Calu3 (cell line): ENCODE results near the gene AREL1. TPM values are rescaled to one million over a fixed set of nuclear protein-coding genes. Genes with fewer than 3 reads are reported as not detected.

Experiments
- BruUV-seq: library from RNA; stranded (reverse); fragments of 400-500 nt; replicated peaks from 2 replicates; lab custom pipeline; 2021; lab: Mats Ljungman, UMichigan
- CTCF ChIA-PET: fragments of 300-600 bp; sonication (Branson Sonifier 250); formaldehyde crosslinking; loops from one replicate; lab custom pipeline; 2022; ENCODE audit warnings: antibody characterized with exemption; lab: Charles Lee
- DNase-seq: peaks from one replicate; pipeline ENCODE4 v3.0.0; 2022
- H3K27ac Mint-ChIP-seq: one replicate; pipeline ENCODE4 v1.8.0; 2022; ENCODE audit warnings: mixed read lengths; ENCODE audit not compliant: unreplicated experiment
- H3K27me3 Mint-ChIP-seq: one replicate; pipeline ENCODE4 v1.8.0; 2022; ENCODE audit warnings: mixed read lengths; ENCODE audit not compliant: unreplicated experiment
- H3K36me3 Mint-ChIP-seq: one replicate; pipeline ENCODE4 v1.8.0; 2022; ENCODE audit warnings: mild to moderate bottlenecking, moderate library complexity, mixed read lengths; ENCODE audit not compliant: insufficient read depth, unreplicated experiment
- H3K4me1 Mint-ChIP-seq: one replicate; pipeline ENCODE4 v1.8.0; 2022; ENCODE audit warnings: mild to moderate bottlenecking, low read depth, mixed read lengths; ENCODE audit not compliant: unreplicated experiment
- H3K4me3 Mint-ChIP-seq: one replicate; pipeline ENCODE4 v1.8.0; 2022; ENCODE audit warnings: mild to moderate bottlenecking, low read depth, moderate library complexity, mixed read lengths; ENCODE audit not compliant: unreplicated experiment
- H3K9me3 Mint-ChIP-seq: one replicate; pipeline ENCODE4 v1.8.0; 2022; ENCODE audit warnings: low read depth, mixed read lengths; ENCODE audit not compliant: unreplicated experiment
- intact Hi-C: fragments of 100-400 bp; cut with micrococcal nuclease; formaldehyde crosslinking; loops from one replicate; pipeline ENCODE4 v1.10.0; 2022; ENCODE audit not compliant: unreplicated experiment
- total RNA-seq: library from RNA; stranded (reverse); gene quantifications from 2 replicates; pipeline ENCODE4 v1.2.3, GENCODE V29; 2022
- TF ChIP-seq, protein P1 (sequence below): fragments of 200-600 bp; IDR thresholded peaks from one replicate; pipeline ENCODE4 v1.8.0; 2022; ENCODE audit warnings: antibody characterized with exemption; ENCODE audit not compliant: unreplicated experiment

AREL1 gene
- total RNA-seq, 1 experiment from 2014 or later, result 31.9 TPM

GRCh38 chr14:74638066-74638465 is 74.8 kb downstream of the AREL1 start:
- CTCF ChIA-PET, result interaction anchor here (0.6 to 0.7 kb wide), 2 partner anchors 22 to 29 kb away, joined by 3 read pairs; no protein-coding TSS in a partner anchor
- TF ChIP-seq, protein P1, sequence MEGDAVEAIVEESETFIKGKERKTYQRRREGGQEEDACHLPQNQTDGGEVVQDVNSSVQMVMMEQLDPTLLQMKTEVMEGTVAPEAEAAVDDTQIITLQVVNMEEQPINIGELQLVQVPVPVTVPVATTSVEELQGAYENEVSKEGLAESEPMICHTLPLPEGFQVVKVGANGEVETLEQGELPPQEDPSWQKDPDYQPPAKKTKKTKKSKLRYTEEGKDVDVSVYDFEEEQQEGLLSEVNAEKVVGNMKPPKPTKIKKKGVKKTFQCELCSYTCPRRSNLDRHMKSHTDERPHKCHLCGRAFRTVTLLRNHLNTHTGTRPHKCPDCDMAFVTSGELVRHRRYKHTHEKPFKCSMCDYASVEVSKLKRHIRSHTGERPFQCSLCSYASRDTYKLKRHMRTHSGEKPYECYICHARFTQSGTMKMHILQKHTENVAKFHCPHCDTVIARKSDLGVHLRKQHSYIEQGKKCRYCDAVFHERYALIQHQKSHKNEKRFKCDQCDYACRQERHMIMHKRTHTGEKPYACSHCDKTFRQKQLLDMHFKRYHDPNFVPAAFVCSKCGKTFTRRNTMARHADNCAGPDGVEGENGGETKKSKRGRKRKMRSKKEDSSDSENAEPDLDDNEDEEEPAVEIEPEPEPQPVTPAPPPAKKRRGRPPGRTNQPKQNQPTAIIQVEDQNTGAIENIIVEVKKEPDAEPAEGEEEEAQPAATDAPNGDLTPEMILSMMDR, result no peak
- no peaks in the 10 kb centered on the region for H3K9me3 Mint-ChIP-seq
- BruUV-seq, result no TSS peak
- intact Hi-C loops, result no loop called here
- H3K36me3 Mint-ChIP-seq, result no peaks in the 10 kb centered on the region
- peaks cover 37% of the 10 kb centered on the region for H3K27me3 Mint-ChIP-seq
- no peak overlapping the region for H3K27ac Mint-ChIP-seq
- no peak overlapping the region for H3K4me3 Mint-ChIP-seq
- no peak for DNase-seq
- H3K4me1 Mint-ChIP-seq, result no peaks in the 10 kb centered on the region

DNA sequence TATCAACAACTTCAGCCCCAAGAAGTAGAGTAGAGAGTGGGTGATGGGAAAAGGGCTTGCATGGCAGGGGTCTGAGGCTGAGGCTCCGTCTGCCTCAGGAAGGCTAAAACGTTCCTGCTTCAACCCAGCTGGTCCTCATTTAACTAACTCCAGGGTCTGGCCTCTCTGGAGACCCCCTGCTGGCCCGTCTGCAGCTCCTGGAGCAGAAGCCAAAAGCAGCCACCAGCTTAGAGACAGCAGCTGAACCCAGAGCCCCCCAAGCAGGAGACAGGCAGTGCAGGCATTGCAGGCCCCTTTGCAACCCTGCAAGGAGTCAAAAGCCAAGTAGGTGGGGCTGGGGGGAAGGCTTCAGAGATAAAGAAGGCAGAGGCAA is 75.7 kb downstream of the AREL1 start:
- Mint-ChIP-seq H3K9me3 (no peaks in the 10 kb centered on the region), H3K27me3 (peaks cover 37% of the 10 kb centered on the region), H3K36me3 (no peaks in the 10 kb centered on the region), H3K4me3 (no peak overlapping the region), H3K27ac (no peak overlapping the region), H3K4me1 (peaks cover 6% of the 10 kb centered on the region)
- no peak for DNase-seq
- no TSS peak for BruUV-seq
- intact Hi-C loops, result no loop called here
- TF ChIP-seq, protein P1, result no peak
- CTCF ChIA-PET, result no interaction called here

- Mint-ChIP-seq H3K27me3 (peaks cover 37% of the 10 kb centered on the region), H3K36me3 (no peaks in the 10 kb centered on the region), H3K9me3 (no peaks in the 10 kb centered on the region), H3K4me1 (peaks cover 6% of the 10 kb centered on the region), H3K27ac (no peak overlapping the region), H3K4me3 (no peak overlapping the region)
- TF ChIP-seq, protein P1, result no peak
- intact Hi-C loops, result no loop called here
- BruUV-seq, result no TSS peak
- DNase-seq, result no peak
- CTCF ChIA-PET, result no interaction called here
Observed at GRCh38 chr14:74636424-74637177, 76.3 kb downstream of the AREL1 start.

GRCh38 chr14:74635847-74636246 is 77.0 kb downstream of the AREL1 start:
- Mint-ChIP-seq H3K4me1 (peaks cover 6% of the 10 kb centered on the region), H3K27ac (no peak overlapping the region)
- BruUV-seq, result no TSS peak

More at GRCh38 chr14:74635847-74636246, 77.0 kb downstream of the AREL1 start:
- no peaks in the 10 kb centered on the region for H3K9me3 Mint-ChIP-seq
- no peak overlapping the region for H3K4me3 Mint-ChIP-seq
- H3K36me3 Mint-ChIP-seq, result no peaks in the 10 kb centered on the region
- CTCF ChIA-PET, result interaction anchor here (0.5 to 1.2 kb wide), 2 partner anchors 16 to 800 kb away, joined by 3 to 7 read pairs; no protein-coding TSS in a partner anchor
- peaks cover 37% of the 10 kb centered on the region for H3K27me3 Mint-ChIP-seq
- intact Hi-C loops, result no loop called here
- TF ChIP-seq, protein P1, result no peak
- no peak for DNase-seq
